Globus pallidus (tissue), 1 donor: ENCODE data around the gene CLEC4M.

Source experiments
- DNase-seq: peaks from one replicate; pipeline ENCODE4 v3.0.0-alpha.2; 2015; ENCODE audit warnings: low spot score

The CLEC4M gene

GRCh38 chr19:7762719-7763293, at the start of gene CLEC4M:
Gene CLEC4M, plus strand, starts transcription at chr19:7763243. Its CDS starts 24 bp downstream, at chr19:7763267.
- DNase-seq, result no peak

GRCh38 chr19:7715671-7716070, 47.4 kb upstream of the CLEC4M start:
- no peak for DNase-seq

- DNase-seq, result no peak
Measured at GRCh38 chr19:7716762-7717161, 46.3 kb upstream of the CLEC4M start.

GRCh38 chr19:7718668-7719067, 44.4 kb upstream of the CLEC4M start:
- DNase-seq, result no peak

GRCh38 chr19:7720351-7720750, 42.7 kb upstream of the CLEC4M start:
- no peak for DNase-seq

GRCh38 chr19:7722231-7722651, 40.8 kb upstream of the CLEC4M start:
- no peak for DNase-seq

GRCh38 chr19:7725791-7726190, 37.3 kb upstream of the CLEC4M start:
- DNase-seq, result no peak

GRCh38 chr19:7729211-7729610, 33.8 kb upstream of the CLEC4M start:
- DNase-seq, result no peak

- no peak for DNase-seq
Measured at GRCh38 chr19:7729831-7730285, 33.2 kb upstream of the CLEC4M start.

GRCh38 chr19:7730286-7731217, 32.5 kb upstream of the CLEC4M start:
- no peak for DNase-seq

GRCh38 chr19:7731218-7731595, 31.8 kb upstream of the CLEC4M start:
- DNase-seq, result no peak

GRCh38 chr19:7731615-7732014, 31.4 kb upstream of the CLEC4M start:
- no peak for DNase-seq

GRCh38 chr19:7732045-7732444, 31.0 kb upstream of the CLEC4M start, which contains the start of gene CLEC4G:
Gene CLEC4G, minus strand, starts transcription at chr19:7732110. Its CDS starts 8 bp downstream, at chr19:7732102.
- no peak for DNase-seq

- no peak for DNase-seq
Measured at GRCh38 chr19:7733376-7733775, 29.7 kb upstream of the CLEC4M start.

- peak; percentile 21 for DNase-seq
Measured at GRCh38 chr19:7734220-7735203, 28.5 kb upstream of the CLEC4M start.

- DNase-seq, result no peak
Measured at GRCh38 chr19:7736148-7736547, 26.9 kb upstream of the CLEC4M start.

GRCh38 chr19:7737215-7737614, 25.8 kb upstream of the CLEC4M start:
- DNase-seq, result no peak

GRCh38 chr19:7738023-7738422, 25.0 kb upstream of the CLEC4M start:
- DNase-seq, result no peak

GRCh38 chr19:7739211-7739755, 23.8 kb upstream of the CLEC4M start:
- no peak for DNase-seq

GRCh38 chr19:7739801-7740681, 23.0 kb upstream of the CLEC4M start:
- no peak for DNase-seq

- no peak for DNase-seq
Measured at GRCh38 chr19:7740682-7741054, 22.4 kb upstream of the CLEC4M start.
